Measurements from ENCODE around the gene COG2. TPM values are rescaled to one million over a fixed set of nuclear protein-coding genes. Genes with fewer than 3 reads are reported as not detected.
"Not testable (repeated sequence)": the region's sequence is repeated elsewhere in the genome, so short reads cannot be mapped to it uniquely, and the experiment has no call there.

Gene COG2
- polyA plus RNA-seq, 1 donor (not counting 4 experiments of a cell fraction or from before 2014, with no cell fraction given): 18.6 TPM

GRCh38 chr1:230658103-230658502 lies 15.8 kb downstream of the COG2 start:
- H3K9me1 ChIP-seq (ENCODE audit: control insufficient read depth, extremely low read depth, insufficient read depth, low read length); H3K4me2 ChIP-seq (ENCODE audit: control insufficient read depth, extremely low read depth, insufficient read depth, low read depth, low read length); DNase-seq (ENCODE audit: low read depth, low spot score); dilution Hi-C loops (cut with MboI; ENCODE audit: extremely low pct_ligation_motif_present, low sequenced_read_pairs); H3K36me3 ChIP-seq (ENCODE audit: control insufficient read depth in 2 of 2, extremely low read depth in 1 of 2, insufficient read depth in 2 of 2, low read length in 2 of 2); H3K27me3 ChIP-seq (ENCODE audit: control insufficient read depth, extremely low read depth, insufficient read depth, low read length); H2AFZ ChIP-seq (ENCODE audit: control insufficient read depth, low read length); FAIRE-seq; H3K4me1 ChIP-seq (ENCODE audit: control insufficient read depth, extremely low read depth, insufficient read depth, low read length); H3K79me2 ChIP-seq (ENCODE audit: control insufficient read depth, insufficient read depth, low read length); H3K9me3 ChIP-seq (ENCODE audit: control insufficient read depth, low read depth, low read length); H3K27ac ChIP-seq (ENCODE audit: control insufficient read depth, insufficient read depth, low read length); H3K9ac ChIP-seq (ENCODE audit: control insufficient read depth, extremely low read depth, insufficient read depth, low read length); H4K20me1 ChIP-seq (ENCODE audit: control insufficient read depth, extremely low read depth, insufficient read depth, low read length); H3K4me3 ChIP-seq (ENCODE audit: control insufficient read depth in 2 of 3, extremely low read depth in 1 of 3, insufficient read depth in 2 of 3, low read depth in 1 of 3, low read length in 3 of 3): not testable (repeated sequence)

GRCh38 chr1:230658691-230659090 lies 16.4 kb downstream of the COG2 start:
- no peak for FAIRE-seq
- H3K9me1 ChIP-seq (ENCODE audit: control insufficient read depth, extremely low read depth, insufficient read depth, low read length): no peaks in the 10 kb centered on the region
- no peak overlapping the region for H3K9ac ChIP-seq (ENCODE audit: control insufficient read depth, extremely low read depth, insufficient read depth, low read length)
- DNase-seq (ENCODE audit: low read depth, low spot score): no peak
- H3K4me1 ChIP-seq (ENCODE audit: control insufficient read depth, extremely low read depth, insufficient read depth, low read length): no peaks in the 10 kb centered on the region
- TF ChIP-seq CTCF (optimal IDR thresholded peaks at IDR 0.05 in 1 of 3, IDR thresholded peaks at IDR 0.05 in 1 of 3, conservative IDR thresholded peaks at IDR 0.05 in 1 of 3; ENCODE audit: extremely low read depth in 1 of 3, insufficient read depth in 2 of 3, low read length in 3 of 3): no peak
- no peak for TF ChIP-seq EZH2 (IDR thresholded peaks at IDR 0.05; ENCODE audit: low read length)
- peaks cover 2% of the 10 kb centered on the region for H3K79me2 ChIP-seq (ENCODE audit: control insufficient read depth, insufficient read depth, low read length)
- H3K27me3 ChIP-seq (ENCODE audit: control insufficient read depth, extremely low read depth, insufficient read depth, low read length): no peaks in the 10 kb centered on the region
- H3K4me2 ChIP-seq (ENCODE audit: control insufficient read depth, extremely low read depth, insufficient read depth, low read depth, low read length): no peak overlapping the region
- dilution Hi-C loops (cut with MboI; ENCODE audit: extremely low pct_ligation_motif_present, low sequenced_read_pairs): no loop called here
- H3K9me3 ChIP-seq (ENCODE audit: control insufficient read depth, low read depth, low read length): no peaks in the 10 kb centered on the region
- H3K36me3 ChIP-seq (ENCODE audit: control insufficient read depth in 2 of 2, extremely low read depth in 1 of 2, insufficient read depth in 2 of 2, low read length in 2 of 2): peaks cover 0 to 4% of the 10 kb centered on the region in 2 experiments
- H4K20me1 ChIP-seq (ENCODE audit: control insufficient read depth, extremely low read depth, insufficient read depth, low read length): no peaks in the 10 kb centered on the region
- no peak overlapping the region for H3K4me3 ChIP-seq (ENCODE audit: control insufficient read depth in 2 of 3, extremely low read depth in 1 of 3, insufficient read depth in 2 of 3, low read depth in 1 of 3, low read length in 3 of 3)
- no peak overlapping the region for H2AFZ ChIP-seq (ENCODE audit: control insufficient read depth, low read length)
- H3K27ac ChIP-seq (ENCODE audit: control insufficient read depth, insufficient read depth, low read length): no peak overlapping the region

- FAIRE-seq (no peak), DNase-seq (ENCODE audit: low read depth, low spot score) (no peak)
- no peak for TF ChIP-seq EZH2 (IDR thresholded peaks at IDR 0.05; ENCODE audit: low read length)
- no peak for TF ChIP-seq CTCF (optimal IDR thresholded peaks at IDR 0.05 in 1 of 3, IDR thresholded peaks at IDR 0.05 in 1 of 3, conservative IDR thresholded peaks at IDR 0.05 in 1 of 3; ENCODE audit: extremely low read depth in 1 of 3, insufficient read depth in 2 of 3, low read length in 3 of 3)
- Histone ChIP-seq H3K4me3 (ENCODE audit: control insufficient read depth in 2 of 3, extremely low read depth in 1 of 3, insufficient read depth in 2 of 3, low read depth in 1 of 3, low read length in 3 of 3) (no peak overlapping the region), H3K27me3 (ENCODE audit: control insufficient read depth, extremely low read depth, insufficient read depth, low read length) (no peaks in the 10 kb centered on the region), H3K9me3 (ENCODE audit: control insufficient read depth, low read depth, low read length) (no peaks in the 10 kb centered on the region), H3K36me3 (ENCODE audit: control insufficient read depth in 2 of 2, extremely low read depth in 1 of 2, insufficient read depth in 2 of 2, low read length in 2 of 2) (peaks cover 0 to 12% of the 10 kb centered on the region in 2 experiments), H3K4me2 (ENCODE audit: control insufficient read depth, extremely low read depth, insufficient read depth, low read depth, low read length) (no peak overlapping the region), H4K20me1 (ENCODE audit: control insufficient read depth, extremely low read depth, insufficient read depth, low read length) (no peaks in the 10 kb centered on the region), H3K79me2 (ENCODE audit: control insufficient read depth, insufficient read depth, low read length) (no peaks in the 10 kb centered on the region), H3K27ac (ENCODE audit: control insufficient read depth, insufficient read depth, low read length) (no peak overlapping the region), H3K9me1 (ENCODE audit: control insufficient read depth, extremely low read depth, insufficient read depth, low read length) (no peaks in the 10 kb centered on the region), H3K9ac (ENCODE audit: control insufficient read depth, extremely low read depth, insufficient read depth, low read length) (no peak overlapping the region), H3K4me1 (ENCODE audit: control insufficient read depth, extremely low read depth, insufficient read depth, low read length) (no peaks in the 10 kb centered on the region), H2AFZ (ENCODE audit: control insufficient read depth, low read length) (no peak overlapping the region)
- dilution Hi-C loops (cut with MboI; ENCODE audit: extremely low pct_ligation_motif_present, low sequenced_read_pairs): no loop called here
Observed at GRCh38 chr1:230661976-230662375, 19.7 kb downstream of the COG2 start.

All from keratinocyte (primary cell).